Measurements from ENCODE around the gene NOC4L.

GRCh38 chr12:132200800-132201199 lies 56.5 kb downstream of the NOC4L start:
- TF ChIP-seq CTCF (conservative IDR thresholded peaks at IDR 0.05; ENCODE audit: low read depth, low read length) (no peak), ELK1 (IDR thresholded peaks at IDR 0.05; ENCODE audit: borderline replicate concordance, low read depth, low read length) (no peak), POLR2A (IDR thresholded peaks at IDR 0.05; ENCODE audit: low read depth, low read length) (no peak), RAD21 (IDR thresholded peaks at IDR 0.05; ENCODE audit: low read length) (no peak), RFX5 (IDR thresholded peaks at IDR 0.05; ENCODE audit: low read depth, low read length) (no peak), SMC3 (IDR thresholded peaks at IDR 0.05; ENCODE audit: low read depth, low read length) (no peak), MXI1 (IDR thresholded peaks at IDR 0.05; ENCODE audit: borderline replicate concordance, low read depth, low read length) (no peak), FOS (IDR thresholded peaks at IDR 0.05; ENCODE audit: low read depth, low read length) (no peak), MAFK (IDR thresholded peaks at IDR 0.05; ENCODE audit: low read depth, low read length) (no peak)
